Iris pigment epithelial cell (primary cell): ENCODE results near the gene TRIM40.
A peak's percentile ranks its signal among the peaks of the same experiment; 100 is the strongest.

Source experiments
- DNase-seq: peaks from one replicate; pipeline ENCODE4 v3.0.0-alpha.2; 2011; ENCODE audit warnings: low read depth

TRIM40 gene

GRCh38 chr6:30149234-30149633, 13.3 kb downstream of the TRIM40 start:
- DNase-seq: no peak

DNA sequence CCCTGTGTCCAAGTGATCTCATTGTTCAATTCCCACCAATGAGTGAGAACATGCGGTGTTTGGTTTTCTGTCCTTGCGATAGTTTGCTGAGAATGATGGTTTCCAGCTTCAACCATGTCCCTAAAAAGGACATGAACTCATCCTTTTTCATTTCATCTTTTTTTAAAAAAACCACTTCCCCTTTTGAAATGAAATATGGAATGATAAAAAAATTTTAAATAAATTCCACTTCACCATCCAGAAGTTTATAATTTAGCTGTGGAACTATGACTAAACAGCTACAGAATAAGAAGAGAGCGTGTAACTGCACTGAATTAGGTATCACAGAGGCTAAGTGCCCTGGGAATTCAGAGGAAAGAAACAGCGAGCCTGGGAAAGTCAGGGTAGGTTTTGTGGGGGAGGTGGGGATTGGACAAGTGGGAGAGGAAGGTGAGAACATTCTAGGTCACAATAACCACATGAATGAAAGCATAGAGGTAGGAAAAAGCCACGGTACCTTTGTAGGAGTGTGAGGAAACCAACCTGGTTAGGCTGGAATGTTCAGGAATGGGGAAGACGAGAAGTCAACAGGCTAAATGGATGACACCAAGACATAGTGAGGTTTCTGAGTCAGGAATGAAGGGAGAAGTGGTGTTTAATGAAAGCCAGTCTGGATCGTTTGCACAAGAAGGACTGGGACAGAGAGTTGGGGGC, 14.1 kb downstream of the TRIM40 start:
- DNase-seq: no peak

DNA sequence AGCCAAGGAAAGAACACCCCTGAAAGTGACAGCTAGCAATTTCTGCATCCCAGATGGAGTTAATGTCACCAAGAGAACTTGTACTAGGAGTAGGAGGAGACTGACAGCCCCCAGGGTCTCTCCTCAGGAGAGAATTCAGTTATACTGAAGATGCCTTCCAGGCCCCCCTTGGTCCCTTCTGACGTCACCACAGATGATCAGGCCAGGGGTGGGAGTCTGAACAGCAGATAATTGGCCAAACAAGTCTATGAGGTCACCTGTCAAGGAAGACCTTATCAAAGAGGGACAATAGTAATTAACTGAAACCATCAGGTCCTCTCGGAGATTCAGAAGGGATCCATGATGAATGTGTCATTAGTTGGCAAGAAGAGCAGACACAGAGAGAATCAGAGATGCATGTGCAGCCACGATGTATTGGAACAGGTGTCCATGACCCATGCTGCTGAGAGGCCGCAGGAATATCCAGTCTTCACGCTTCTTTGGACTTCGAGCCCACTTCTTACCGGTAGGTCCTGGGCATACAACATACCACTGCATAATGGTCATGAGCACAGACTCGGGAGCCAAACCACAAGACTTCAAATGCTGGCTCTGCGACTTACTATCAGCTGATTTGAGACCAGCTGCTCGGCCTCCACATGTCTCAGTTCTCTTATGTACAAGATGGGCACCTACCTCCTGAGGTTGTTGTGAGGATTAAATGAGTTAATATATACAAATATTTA, 14.9 kb downstream of the TRIM40 start:
- no peak for DNase-seq

- no peak for DNase-seq
Observed at GRCh38 chr6:30151580-30151979, 15.6 kb downstream of the TRIM40 start.

DNA sequence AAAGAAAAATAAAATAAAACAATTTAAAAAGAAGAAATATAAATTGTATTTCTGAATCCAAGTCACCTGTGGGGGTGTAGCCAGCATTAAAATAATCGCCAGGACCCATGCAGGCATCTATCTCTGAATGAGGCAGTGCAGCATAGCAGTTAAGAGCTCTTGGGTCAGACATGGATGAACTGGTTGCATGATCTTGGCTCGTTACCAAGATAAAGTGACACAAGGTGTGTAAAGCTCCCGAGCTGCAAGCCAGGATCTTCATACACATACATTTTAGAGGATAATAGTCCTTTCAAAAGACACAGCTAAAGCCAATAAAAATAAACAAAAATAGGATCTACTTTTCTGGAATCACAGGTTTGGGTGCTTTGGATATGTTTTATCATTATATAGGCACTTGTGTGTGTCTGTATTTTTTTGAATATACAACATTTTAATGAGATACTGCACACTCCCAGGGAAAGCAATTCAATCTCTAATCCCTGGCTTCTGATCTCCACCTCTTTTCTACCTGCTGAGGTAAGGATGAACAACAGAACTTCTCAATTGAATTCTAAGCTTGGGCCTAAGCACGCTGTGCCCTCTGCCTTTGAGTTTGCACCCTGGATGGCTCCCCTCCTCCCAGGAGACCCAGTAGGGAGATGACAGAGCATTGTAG, 16.2 kb downstream of the TRIM40 start:
- no peak for DNase-seq

DNA sequence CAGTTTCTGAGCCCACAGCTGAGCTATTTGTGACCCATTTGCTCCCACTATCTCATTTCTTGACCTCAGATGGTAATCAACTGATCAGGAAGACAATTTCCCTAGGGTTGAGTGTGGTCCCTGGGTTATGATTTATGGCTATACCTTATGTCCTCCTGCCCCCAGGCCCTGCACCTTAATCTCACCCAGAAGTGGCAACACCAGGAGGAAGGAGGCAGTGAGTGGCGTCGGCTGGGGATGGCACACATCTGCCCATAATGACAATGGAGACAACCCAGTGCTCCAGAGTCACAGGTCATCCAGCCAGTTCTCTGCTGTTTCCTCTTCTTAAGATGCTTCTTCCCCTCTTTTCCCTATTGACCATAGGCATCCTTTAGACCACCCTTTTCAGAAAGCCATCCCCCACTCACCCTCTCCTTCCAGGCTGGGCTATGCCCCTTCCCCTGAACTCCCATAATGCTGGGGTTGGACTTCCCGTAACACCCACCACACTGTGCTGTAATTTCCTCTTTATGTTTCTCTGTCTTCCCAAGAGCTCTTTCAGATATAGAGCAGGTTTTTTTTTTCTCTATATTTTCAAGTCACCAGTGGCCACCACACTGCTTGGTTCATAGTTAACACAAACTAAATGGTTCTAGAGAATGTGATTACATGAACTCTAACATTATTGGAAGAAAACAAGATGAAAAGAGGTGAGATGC, 17.1 kb downstream of the TRIM40 start:
- no peak for DNase-seq

DNA sequence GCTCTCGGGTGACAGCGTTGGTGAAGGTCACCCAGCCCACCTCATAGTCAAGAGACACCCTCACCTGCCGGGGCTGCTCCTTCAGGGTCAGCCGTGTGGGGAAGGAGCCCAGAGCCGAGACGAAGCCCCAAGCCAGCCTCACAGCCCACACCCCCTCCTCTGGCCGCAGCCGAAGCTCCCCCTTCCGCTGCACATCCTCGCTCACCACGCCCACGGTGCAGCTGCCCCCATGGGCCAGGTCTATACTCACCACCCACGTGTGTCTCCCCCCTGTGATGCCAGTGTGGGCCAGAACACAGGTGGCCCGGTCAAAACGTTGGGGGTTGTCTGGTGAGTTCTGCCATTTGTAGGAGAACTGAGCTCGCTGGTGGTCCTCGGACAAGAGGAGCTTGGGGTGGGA, 18.1 kb downstream of the TRIM40 start:
- no peak for DNase-seq

DNA sequence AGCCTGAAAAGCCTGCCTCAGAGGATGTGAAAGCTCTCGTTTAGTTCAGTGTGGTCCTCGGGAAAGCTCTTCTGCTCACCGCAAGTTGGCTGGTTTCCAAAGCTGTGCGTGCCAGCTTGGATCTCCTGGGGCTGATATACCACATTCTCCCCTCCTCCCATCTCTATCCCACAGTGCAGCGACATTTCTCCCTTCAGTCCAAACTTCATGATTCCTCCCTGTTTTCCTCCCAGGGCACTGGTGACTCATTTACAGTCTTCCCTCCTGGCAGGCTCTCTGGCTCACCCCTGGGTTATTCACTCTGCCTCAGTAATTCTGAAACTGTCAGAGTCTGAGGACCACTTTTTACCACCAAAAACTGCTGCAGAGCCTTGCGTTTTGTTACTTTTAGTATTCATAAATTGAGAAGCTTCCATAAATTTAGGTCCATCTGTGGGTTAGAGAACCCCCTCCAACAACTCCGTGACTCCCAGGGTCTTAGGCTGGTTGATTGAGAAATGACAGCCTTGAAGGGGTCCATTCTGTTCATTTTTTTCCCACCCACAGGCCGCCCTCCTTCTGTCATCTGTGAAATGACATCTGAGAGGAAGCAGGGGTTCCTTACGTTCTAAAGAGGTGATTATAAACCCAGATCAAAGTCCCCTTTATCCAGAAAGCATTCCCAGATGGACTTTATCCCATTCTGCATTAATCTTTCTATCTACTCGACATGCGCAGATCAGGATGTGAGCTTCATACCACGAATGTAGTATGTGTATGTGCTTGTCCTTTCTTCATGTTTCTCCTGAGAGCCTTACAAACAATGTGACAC, 19.0 kb downstream of the TRIM40 start:
- DNase-seq: peak; percentile 18

GRCh38 chr6:30155520-30156261, 19.8 kb downstream of the TRIM40 start:
- no peak for DNase-seq

GRCh38 chr6:30156262-30156599, 20.3 kb downstream of the TRIM40 start:
- peak; percentile 7 for DNase-seq

- no peak for DNase-seq
Observed at GRCh38 chr6:30156774-30157173, 20.8 kb downstream of the TRIM40 start.

DNA sequence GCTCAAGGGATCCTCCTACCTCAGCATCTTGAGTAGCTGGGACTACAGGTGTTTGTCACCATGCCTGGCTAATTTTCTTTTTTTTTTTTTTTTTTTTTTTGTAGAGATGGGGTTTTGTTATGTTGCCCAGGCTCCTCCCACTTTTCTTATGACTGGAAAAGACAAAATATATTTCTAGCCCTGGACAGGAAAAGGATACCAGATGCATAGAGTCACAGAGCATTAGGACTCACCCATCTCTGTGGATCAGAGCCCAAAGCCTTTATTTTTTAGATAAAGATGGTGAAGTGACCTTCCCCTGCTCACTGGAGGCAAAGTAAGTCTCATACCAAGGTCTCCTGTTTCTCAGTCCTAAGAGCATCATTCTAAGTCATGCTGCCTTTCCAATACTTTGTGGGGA, 21.6 kb downstream of the TRIM40 start:
- no peak for DNase-seq

GRCh38 chr6:30157999-30158398, 22.1 kb downstream of the TRIM40 start:
- DNase-seq: no peak

DNA sequence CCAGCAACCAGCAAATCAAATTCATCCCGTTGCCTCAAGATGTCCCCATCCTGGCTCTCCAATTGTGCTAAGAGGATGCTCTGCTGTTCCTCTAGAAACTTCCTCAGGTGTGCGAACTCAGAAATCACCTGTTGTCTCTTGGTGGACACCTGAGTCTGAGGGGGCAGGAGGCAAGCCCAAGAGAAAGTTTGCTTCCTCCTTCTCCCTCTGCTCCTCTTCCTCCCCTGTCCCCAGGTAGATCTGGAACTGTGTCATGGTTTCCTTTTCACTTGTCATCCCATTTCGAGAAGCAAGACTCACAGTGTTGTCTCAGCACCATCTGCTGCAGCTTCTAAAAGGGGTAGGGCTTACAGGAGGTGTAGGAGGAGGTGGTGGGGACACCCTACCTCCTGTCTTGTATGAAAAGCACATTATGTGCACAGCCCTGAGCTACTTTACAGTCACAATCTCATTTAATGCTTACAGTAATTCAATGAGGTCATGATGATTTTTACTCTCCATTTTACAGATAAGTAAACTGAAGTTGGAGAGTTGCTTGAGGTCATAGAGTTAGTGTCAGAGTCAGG, 22.6 kb downstream of the TRIM40 start:
- DNase-seq: no peak

DNA sequence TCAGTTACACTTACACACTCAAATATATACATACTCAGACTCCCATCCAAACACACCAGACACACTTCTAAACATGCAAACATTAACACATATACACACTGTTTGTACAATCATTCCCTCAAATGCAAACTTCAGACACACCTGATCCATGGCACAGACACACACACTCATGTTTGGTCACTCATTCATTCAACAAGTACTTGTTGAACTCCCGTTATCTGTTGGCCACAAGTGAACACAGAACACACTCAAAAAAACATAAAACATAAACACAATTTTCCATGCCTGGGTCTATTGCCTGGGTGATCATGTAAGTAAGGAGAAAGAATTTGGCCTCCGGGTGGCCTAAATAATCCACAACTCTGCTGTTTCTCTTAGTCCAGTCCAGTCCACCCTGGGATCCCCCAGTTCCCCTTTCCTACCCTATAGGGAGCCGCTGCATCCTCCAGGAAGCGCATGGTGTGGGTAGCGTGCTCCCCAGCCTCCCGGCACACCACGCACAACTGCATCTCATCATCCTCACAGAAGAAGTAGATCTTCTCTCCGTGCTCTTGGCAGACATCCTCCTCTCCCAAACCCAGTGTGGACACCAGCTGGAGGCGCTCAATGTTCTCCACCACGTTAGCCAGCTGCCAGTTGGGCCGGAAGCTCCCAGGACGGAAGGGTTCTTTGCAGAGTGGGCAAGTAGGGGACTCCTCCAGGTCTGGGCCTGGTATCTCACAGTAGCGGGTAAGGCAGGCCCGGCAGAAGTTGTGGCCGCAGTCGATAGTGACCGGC, 24.3 kb downstream of the TRIM40 start:
- DNase-seq: no peak

DNA sequence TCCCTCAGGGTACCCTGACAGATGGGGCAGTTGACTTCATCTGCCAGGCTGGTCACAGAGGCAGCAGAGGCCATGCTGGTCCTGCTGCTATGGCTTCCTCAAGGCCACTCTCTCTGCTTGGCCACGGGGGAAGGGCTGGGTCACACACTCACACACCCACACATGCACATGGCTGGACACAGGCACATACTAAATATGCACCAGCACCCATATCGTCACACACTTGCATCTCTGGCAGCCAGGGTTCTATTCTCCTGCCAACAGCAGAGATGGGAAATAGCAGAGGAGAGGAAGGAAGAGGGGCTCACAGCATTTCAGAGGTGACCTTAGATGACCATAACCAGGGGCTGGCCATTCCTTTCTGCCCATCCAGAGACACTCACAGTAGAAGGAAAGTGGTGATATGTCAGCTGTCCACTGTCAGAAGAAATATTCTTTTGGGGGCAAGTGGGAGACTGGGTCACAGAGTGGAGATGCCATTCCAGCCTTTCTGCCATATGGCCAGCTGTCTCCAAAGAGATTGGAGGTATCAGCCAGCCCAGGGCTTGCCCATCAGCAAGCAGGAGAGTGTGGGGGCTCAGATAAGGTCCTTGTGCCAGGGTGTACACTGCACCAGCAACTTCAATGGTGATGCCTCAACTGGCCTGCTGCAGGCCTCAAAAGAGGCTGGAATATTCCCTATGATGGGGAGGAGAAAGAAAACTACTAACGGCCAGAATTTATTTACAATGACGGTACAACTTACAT, 25.0 kb downstream of the TRIM40 start, which contains the start of gene TRIM10:
TSS of gene TRIM10 (minus strand) at position 427 of the 747 bp plus-strand sequence. CDS start at position 74, 353 bp downstream.
- DNase-seq: no peak

- DNase-seq: no peak
Observed at GRCh38 chr6:30162265-30163089, 26.5 kb downstream of the TRIM40 start.
